ENCODE measurements around the gene PCBD1. TPM values are rescaled to one million over a fixed set of nuclear protein-coding genes. Genes with fewer than 3 reads are reported as not detected.

The PCBD1 gene
- polyA plus RNA-seq, 3 donors = 18.0 to 28.3 (median 21.3) TPM

DNA sequence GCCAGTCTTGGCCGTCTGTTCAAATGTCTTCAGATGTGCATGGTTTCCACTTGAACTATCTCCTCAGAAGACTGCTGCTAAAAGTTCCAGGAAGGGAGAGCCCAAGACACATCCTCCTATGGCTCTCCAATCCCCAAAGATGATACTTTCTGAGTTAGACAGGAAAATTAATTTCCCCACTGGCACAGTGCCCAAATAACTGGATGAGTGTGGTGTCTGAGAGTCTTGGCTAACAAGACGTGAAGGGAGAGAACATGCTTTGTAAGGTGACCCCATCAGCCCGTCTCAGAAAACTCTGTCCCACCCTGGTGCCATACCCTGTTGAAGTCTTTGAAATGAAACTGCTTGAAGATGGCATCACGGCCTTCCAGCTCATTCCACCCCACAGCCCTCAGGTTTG is 2.9 kb downstream of the PCBD1 start:
- WGBS (ENCODE audit: insufficient coverage) = 83% methylated on average over 1 of the region's 4 CpGs
- H2AFZ ChIP-seq (ENCODE audit: insufficient read depth, low read depth, low read length, poor library complexity, severe bottlenecking) = no peak overlapping the region
- no peak overlapping the region for H3K4me2 ChIP-seq (replicated peaks; ENCODE audit: extremely low read depth, low read length, poor library complexity, severe bottlenecking)
- H3K4me1 ChIP-seq (ENCODE audit: control insufficient read depth in 1 of 2, insufficient read depth in 2 of 2, low read length in 2 of 2) = peaks cover 15 to 16% of the 10 kb centered on the region in 2 donors
- TF ChIP-seq, protein P1, sequence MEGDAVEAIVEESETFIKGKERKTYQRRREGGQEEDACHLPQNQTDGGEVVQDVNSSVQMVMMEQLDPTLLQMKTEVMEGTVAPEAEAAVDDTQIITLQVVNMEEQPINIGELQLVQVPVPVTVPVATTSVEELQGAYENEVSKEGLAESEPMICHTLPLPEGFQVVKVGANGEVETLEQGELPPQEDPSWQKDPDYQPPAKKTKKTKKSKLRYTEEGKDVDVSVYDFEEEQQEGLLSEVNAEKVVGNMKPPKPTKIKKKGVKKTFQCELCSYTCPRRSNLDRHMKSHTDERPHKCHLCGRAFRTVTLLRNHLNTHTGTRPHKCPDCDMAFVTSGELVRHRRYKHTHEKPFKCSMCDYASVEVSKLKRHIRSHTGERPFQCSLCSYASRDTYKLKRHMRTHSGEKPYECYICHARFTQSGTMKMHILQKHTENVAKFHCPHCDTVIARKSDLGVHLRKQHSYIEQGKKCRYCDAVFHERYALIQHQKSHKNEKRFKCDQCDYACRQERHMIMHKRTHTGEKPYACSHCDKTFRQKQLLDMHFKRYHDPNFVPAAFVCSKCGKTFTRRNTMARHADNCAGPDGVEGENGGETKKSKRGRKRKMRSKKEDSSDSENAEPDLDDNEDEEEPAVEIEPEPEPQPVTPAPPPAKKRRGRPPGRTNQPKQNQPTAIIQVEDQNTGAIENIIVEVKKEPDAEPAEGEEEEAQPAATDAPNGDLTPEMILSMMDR (IDR thresholded peaks at IDR 0.05) = no peak
- Mint-ChIP-seq H3K4me3 (no peak overlapping the region), H3K36me3 (peaks cover 16 to 27% of the 10 kb centered on the region in 2 donors), H3K9me3 (no peaks in the 10 kb centered on the region), H3K27me3 (ENCODE audit: low read depth in 3 of 3) (peaks cover 0 to 2% (median 2%) of the 10 kb centered on the region in 3 donors), H3K4me1 (peaks cover 26% of the 10 kb centered on the region), H3K27ac (no peak overlapping the region)
- no peak for DNase-seq
- H3K36me3 ChIP-seq (replicated peaks in 1 of 2; ENCODE audit: control insufficient read depth in 1 of 2, insufficient read depth in 2 of 2, low read length in 2 of 2) = peaks cover 7 to 46% of the 10 kb centered on the region in 2 donors
- intact Hi-C loops (cut with micrococcal nuclease) = no loop called here
- no peaks in the 10 kb centered on the region for H3K9me3 ChIP-seq (replicated peaks in 1 of 2; ENCODE audit: control insufficient read depth in 1 of 2, insufficient read depth in 1 of 2, low read length in 2 of 2)
- no peak overlapping the region for H3K4me3 ChIP-seq (replicated peaks in 1 of 3; ENCODE audit: low read depth in 2 of 3, low read length in 3 of 3)
- no peak overlapping the region for H3K9ac ChIP-seq (ENCODE audit: insufficient read depth, low read length, poor library complexity, severe bottlenecking)
- no peaks in the 10 kb centered on the region for H3K79me2 ChIP-seq (ENCODE audit: insufficient read depth, low read length)
- peaks cover 6% of the 10 kb centered on the region for H4K20me1 ChIP-seq (ENCODE audit: insufficient read depth, low read length)
- no peaks in the 10 kb centered on the region for H3K27me3 ChIP-seq (ENCODE audit: control insufficient read depth in 2 of 2, insufficient read depth in 2 of 2, low read length in 2 of 2)
- H3K27ac ChIP-seq (ENCODE audit: low read depth in 1 of 2, low read length in 2 of 2) = no peak overlapping the region

DNA sequence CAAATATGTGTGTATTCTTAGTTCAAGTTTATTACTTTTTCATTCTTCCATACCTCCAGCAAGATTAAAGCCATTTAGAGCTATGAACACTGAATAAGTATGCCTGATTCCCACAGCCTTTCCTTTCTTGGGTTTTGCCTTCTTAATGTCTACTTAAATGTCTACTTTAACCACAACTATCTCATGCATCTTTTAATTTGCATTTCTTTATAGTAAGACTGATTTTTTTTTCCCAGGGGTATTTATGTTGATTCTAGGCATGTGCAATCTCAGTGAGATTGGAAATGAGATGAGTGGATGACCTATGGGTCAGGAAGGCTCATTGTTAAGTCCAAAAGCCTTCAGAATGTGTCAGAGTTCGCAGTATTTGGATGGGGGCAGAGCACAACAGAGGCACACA is 3.6 kb downstream of the PCBD1 start:
- no peaks in the 10 kb centered on the region for H3K79me2 ChIP-seq (ENCODE audit: insufficient read depth, low read length)
- peaks cover 15 to 16% of the 10 kb centered on the region in 2 donors for H3K4me1 ChIP-seq (ENCODE audit: control insufficient read depth in 1 of 2, insufficient read depth in 2 of 2, low read length in 2 of 2)
- Mint-ChIP-seq H3K9me3 (no peaks in the 10 kb centered on the region), H3K27me3 (ENCODE audit: low read depth in 3 of 3) (peaks cover 0 to 2% (median 2%) of the 10 kb centered on the region in 3 donors), H3K4me3 (no peak overlapping the region), H3K4me1 (peaks cover 26% of the 10 kb centered on the region), H3K36me3 (peaks cover 16 to 27% of the 10 kb centered on the region in 2 donors), H3K27ac (no peak overlapping the region)
- DNase-seq = no peak
- peaks cover 7 to 47% of the 10 kb centered on the region in 2 donors for H3K36me3 ChIP-seq (replicated peaks in 1 of 2; ENCODE audit: control insufficient read depth in 1 of 2, insufficient read depth in 2 of 2, low read length in 2 of 2)
- no peak overlapping the region for H3K4me2 ChIP-seq (replicated peaks; ENCODE audit: extremely low read depth, low read length, poor library complexity, severe bottlenecking)
- H3K9ac ChIP-seq (ENCODE audit: insufficient read depth, low read length, poor library complexity, severe bottlenecking) = no peak overlapping the region
- no peak overlapping the region for H2AFZ ChIP-seq (ENCODE audit: insufficient read depth, low read depth, low read length, poor library complexity, severe bottlenecking)
- intact Hi-C loops (cut with micrococcal nuclease) = loop anchor here in 1 of 2 donors (5.0 kb wide), 1 partner anchor 332 kb away; no protein-coding TSS in a partner anchor
- WGBS (ENCODE audit: insufficient coverage) = no CpG with 5 or more reads among the region's 1 CpG
- H4K20me1 ChIP-seq (ENCODE audit: insufficient read depth, low read length) = peaks cover 6% of the 10 kb centered on the region
- no peaks in the 10 kb centered on the region for H3K9me3 ChIP-seq (replicated peaks in 1 of 2; ENCODE audit: control insufficient read depth in 1 of 2, insufficient read depth in 1 of 2, low read length in 2 of 2)
- TF ChIP-seq, protein P1 (IDR thresholded peaks at IDR 0.05) = no peak
- H3K4me3 ChIP-seq (replicated peaks in 1 of 3; ENCODE audit: low read depth in 2 of 3, low read length in 3 of 3) = no peak overlapping the region
- H3K27me3 ChIP-seq (ENCODE audit: control insufficient read depth in 2 of 2, insufficient read depth in 2 of 2, low read length in 2 of 2) = no peaks in the 10 kb centered on the region
- no peak overlapping the region for H3K27ac ChIP-seq (ENCODE audit: low read depth in 1 of 2, low read length in 2 of 2)
